A549 (cell line): ENCODE data around the gene SLC20A1. TPM values are rescaled to one million over a fixed set of nuclear protein-coding genes. Genes with fewer than 3 reads are reported as not detected.
A peak's percentile ranks its signal among the peaks of the same experiment; 100 is the strongest.

Experiments
- ATAC-seq, 2 experiments: fragments of 200-7000 bp in 1 of 2; fragments of >200 bp in 1 of 2; cut with Nextera tagmentation in 1 of 2; cut with Tn5 transposase in 1 of 2; 3 replicates each; pipeline versions ENCODE4 v1.8.0 to v1.9.1; 2018 to 2020; ENCODE audit warnings: mild to moderate bottlenecking in 1 of 2, moderate library complexity in 1 of 2
- CTCF ChIA-PET: fragments of 300-600 bp; sonication (Branson Sonifier 250); formaldehyde crosslinking; extraction: SDS; loops from one replicate; lab custom pipeline; 2021; ENCODE audit warnings: antibody characterized with exemption, inconsistent platforms; lab: Yijun Ruan, JAX
- POLR2A ChIA-PET: fragments of 350-600 bp; formaldehyde crosslinking; extraction: SDS; loops from one replicate; lab custom pipeline; 2021; ENCODE audit warnings: antibody characterized with exemption, inconsistent platforms; lab: Yijun Ruan, JAX
- DNase-seq, 2 experiments: peaks; one replicate each; pipeline versions ENCODE4 v3.0.0 to v3.0.0-alpha.2; 2011 to 2016; ENCODE audit warnings: low read depth in 1 of 2, low spot score in 1 of 2
- FAIRE-seq: peaks from 2 replicates; lab custom pipeline; 2011; peaks lifted over from hg19 to GRCh38; lab: Jason Lieb, UNC
- H3K27ac ChIP-seq, 2 experiments: fragments of >200 bp; sonication (Bioruptor Twin); formaldehyde crosslinking; 3 replicates each; pipeline ENCODE4 v1.5.1; 2016 to 2017
- H3K4me1 ChIP-seq: fragments of >200 bp; sonication (Bioruptor Twin); formaldehyde crosslinking; 3 replicates; pipeline ENCODE4 v1.6.1; 2016
- H3K4me2 ChIP-seq: fragments of >200 bp; sonication (Bioruptor Twin); formaldehyde crosslinking; 3 replicates; pipeline ENCODE4 v1.6.1; 2016
- H3K4me3 ChIP-seq: fragments of >200 bp; sonication (Bioruptor Twin); formaldehyde crosslinking; 3 replicates; pipeline ENCODE4 v1.5.1; 2016
- H3K9me3 ChIP-seq: fragments of >200 bp; sonication (Bioruptor Twin); formaldehyde crosslinking; 3 replicates; pipeline ENCODE4 v1.6.1; 2016
- BCL3 ChIP-seq: fragments of >200 bp; sonication (Bioruptor Twin); formaldehyde crosslinking; IDR thresholded peaks from 3 replicates; pipeline ENCODE4 v1.6.1; 2016
- CHD2 ChIP-seq: fragments of 150-350 bp; IDR thresholded peaks from 2 replicates; pipeline ENCODE4 v1.6.1; 2014; ENCODE audit warnings: low read length; ENCODE audit not compliant: partially characterized antibody
- EHMT2 ChIP-seq: fragments of 200-600 bp; sonication (generic); IDR thresholded peaks from 2 replicates; pipeline ENCODE4 v1.6.1; 2016; ENCODE audit warnings: antibody characterized with exemption, low read depth, mild to moderate bottlenecking, moderate library complexity
- EP300 ChIP-seq, 2 experiments: fragments of >200 bp; sonication (Bioruptor Twin); formaldehyde crosslinking; IDR thresholded peaks; 2 replicates in 1 of 2; 3 replicates in 1 of 2; pipeline ENCODE4 v1.6.1; 2016 to 2017
- FOSB ChIP-seq: fragments of 250-450 bp; sonication (Bioruptor Pico); IDR thresholded peaks from 2 replicates; pipeline ENCODE4 v1.5.0; 2020; ENCODE audit warnings: mild to moderate bottlenecking, moderate library complexity
- FOXS1 ChIP-seq: fragments of 250-450 bp; sonication (Bioruptor Pico); IDR thresholded peaks from 2 replicates; pipeline ENCODE4 v1.5.0; 2020; ENCODE audit warnings: mild to moderate bottlenecking, moderate library complexity
- NFE2L2 ChIP-seq: fragments of 150-350 bp; conservative IDR thresholded peaks from 2 replicates; pipeline ENCODE4 v1.6.1; 2014; ENCODE audit warnings: low read length
- PBX3 ChIP-seq: IDR thresholded peaks from 2 replicates; pipeline ENCODE4 v1.6.1; 2012
- POLR2A ChIP-seq: IDR thresholded peaks from 2 replicates; pipeline ENCODE4 v1.6.1; 2012; ENCODE audit warnings: mild to moderate bottlenecking, low read length
- RCOR1 ChIP-seq: fragments of 150-350 bp; IDR thresholded peaks from 2 replicates; pipeline ENCODE4 v1.6.1; 2014; ENCODE audit warnings: antibody characterized with exemption, low read length, low read depth
- RFX5 ChIP-seq: fragments of 450-650 bp; IDR thresholded peaks from 2 replicates; pipeline ENCODE4 v1.7.1; 2014; ENCODE audit warnings: antibody characterized with exemption, mild to moderate bottlenecking, moderate library complexity
- SMC3 ChIP-seq: fragments of >200 bp; sonication (Bioruptor Twin); formaldehyde crosslinking; IDR thresholded peaks from 3 replicates; pipeline ENCODE4 v1.6.1; 2018; ENCODE audit warnings: inconsistent platforms
- TFCP2L1 ChIP-seq: fragments of 250-450 bp; sonication (Bioruptor Pico); IDR thresholded peaks from 2 replicates; pipeline ENCODE4 v1.5.0; 2021; ENCODE audit warnings: mild to moderate bottlenecking
- ZC3H11A ChIP-seq: fragments of 450-650 bp; IDR thresholded peaks from 2 replicates; pipeline ENCODE4 v1.6.1; 2014; ENCODE audit warnings: antibody characterized with exemption, mild to moderate bottlenecking
- ZSCAN20 ChIP-seq: fragments of 250-450 bp; sonication (Bioruptor Pico); IDR thresholded peaks from 2 replicates; pipeline ENCODE4 v1.8.0; 2022; ENCODE audit warnings: mild to moderate bottlenecking, moderate library complexity
- WGBS: methylation state at CpG from one replicate; pipeline ENCODE4 v1.1.6; 2017; ENCODE audit errors: missing lambda C conversion rate; 5-methylcytosine and 5-hydroxymethylcytosine counted together
- polyA plus RNA-seq, 4 experiments: library from polyadenylated mRNA; depleted of rRNA in 3 of 4; stranded (reverse); fragments of >200 nt; fragmentation: RNase III in 1 of 4; extraction: RNeasy Plus Mini Kit Qiagen cat#74134 plus additional on column Dnase treatment in 1 of 4; gene quantifications; 2 replicates in 3 of 4; 3 replicates in 1 of 4; pipeline ENCODE4 v1.2.3, GENCODE V29; 2011 to 2017

Gene SLC20A1
- polyA plus RNA-seq, 2 of the 4 experiments (the other 2 are of a cell fraction): 83.6 to 86.8 TPM

- 87% methylated on average over 8 of the region's 8 CpGs for WGBS
- H3K27ac ChIP-seq: peak overlapping the region; percentile 90 to 93
- no peak for TF ChIP-seq RFX5
- TF ChIP-seq RCOR1: no peak
- TF ChIP-seq FOXS1 (CRISPR knock-in tag): no peak
- no peak for TF ChIP-seq POLR2A
- TF ChIP-seq FOSB: no peak
- POLR2A ChIA-PET: interaction anchor here (4.0 kb wide), 1 partner anchor 15 kb away, joined by 68 read pairs; the partner anchor contains the start of gene SLC20A1
- ATAC-seq: no peak
- no peak for FAIRE-seq
- no peaks in the 10 kb centered on the region for H3K9me3 ChIP-seq
- H3K4me3 ChIP-seq: no peak overlapping the region
- CTCF ChIA-PET: interaction anchor here (0.7 to 16.6 kb wide), 8 partner anchors 14 to 1489 kb away, joined by 3 to 343 read pairs (median 26); partner anchors contain the start of genes NT5DC4 and SLC20A1
- no peak for DNase-seq
- peak overlapping the region; percentile 75; the same call in 2 of the 3 replicates for H3K4me2 ChIP-seq
- peaks cover 80% of the 10 kb centered on the region for H3K4me1 ChIP-seq
Observed at GRCh38 chr2:112629823-112630222, 15.9 kb upstream of the SLC20A1 start.

GRCh38 chr2:112630268-112630667 is 15.5 kb upstream of the SLC20A1 start:
- ChIA-PET CTCF (interaction anchor here (0.7 to 16.6 kb wide), 6 partner anchors 14 to 119 kb away, joined by 3 to 343 read pairs (median 91); partner anchors contain the start of genes NT5DC4 and SLC20A1), POLR2A (interaction anchor here (2.0 kb wide), 1 partner anchor 15 kb away, joined by 18 read pairs; the partner anchor contains the start of gene SLC20A1)
- Histone ChIP-seq H3K4me3 (no peak overlapping the region), H3K4me1 (peaks cover 75% of the 10 kb centered on the region), H3K9me3 (no peaks in the 10 kb centered on the region)
- TF ChIP-seq ZC3H11A (no peak), RCOR1 (no peak), BCL3 (no peak), TFCP2L1 (no peak), POLR2A (no peak), SMC3 (no peak), PBX3 (no peak)
- TF ChIP-seq, all 56 proteins: peak for 0
- H3K27ac ChIP-seq: peak overlapping the region; percentile 90 to 93
- DNase-seq (no peak), ATAC-seq (no peak), FAIRE-seq (no peak)
- peak overlapping the region; percentile 75 for H3K4me2 ChIP-seq
- WGBS: 72% methylated on average over 4 of the region's 4 CpGs

- ChIA-PET CTCF (interaction anchor here (0.6 to 16.6 kb wide), 6 partner anchors 10 to 451 kb away, joined by 5 to 343 read pairs (median 72); partner anchors contain the start of genes NT5DC4 and SLC20A1), POLR2A (interaction anchor here (2.2 kb wide), 1 partner anchor 11 kb away, joined by 7 read pairs; the partner anchor contains the start of gene SLC20A1)
- H3K4me3 ChIP-seq: no peak overlapping the region
- peaks cover 41% of the 10 kb centered on the region for H3K4me1 ChIP-seq
- 94% methylated on average over 5 of the region's 5 CpGs for WGBS
- FAIRE-seq (no peak), DNase-seq (no peak), ATAC-seq (no peak)
- TF ChIP-seq NFE2L2: no peak
- TF ChIP-seq ZSCAN20 (CRISPR knock-in tag): no peak
- TF ChIP-seq FOSB: no peak
- TF ChIP-seq CHD2: no peak
- no peak for TF ChIP-seq RFX5
- no peak for TF ChIP-seq EP300 (IDR thresholded peaks at IDR 0.05)
- no peak for TF ChIP-seq EHMT2
- TF ChIP-seq PBX3: no peak
- no peak overlapping the region for H3K4me2 ChIP-seq
- peak overlapping the region in 1 of 2 experiments; percentile 40; a peak in 2 of 6 replicates for H3K27ac ChIP-seq
- no peaks in the 10 kb centered on the region for H3K9me3 ChIP-seq
Observed at GRCh38 chr2:112633708-112634107, 12.0 kb upstream of the SLC20A1 start.
